NCI-H1092 treated with DMSO at 0.1 percent for 48 hours (cell line): ENCODE data around the gene ST6GAL2.
A peak's percentile ranks its signal among the peaks of the same experiment; 100 is the strongest.

Source experiments
- DNase-seq: peaks from one replicate; lab custom pipeline; 2025; lab: John Stamatoyannopoulos, UW

Gene ST6GAL2

DNA sequence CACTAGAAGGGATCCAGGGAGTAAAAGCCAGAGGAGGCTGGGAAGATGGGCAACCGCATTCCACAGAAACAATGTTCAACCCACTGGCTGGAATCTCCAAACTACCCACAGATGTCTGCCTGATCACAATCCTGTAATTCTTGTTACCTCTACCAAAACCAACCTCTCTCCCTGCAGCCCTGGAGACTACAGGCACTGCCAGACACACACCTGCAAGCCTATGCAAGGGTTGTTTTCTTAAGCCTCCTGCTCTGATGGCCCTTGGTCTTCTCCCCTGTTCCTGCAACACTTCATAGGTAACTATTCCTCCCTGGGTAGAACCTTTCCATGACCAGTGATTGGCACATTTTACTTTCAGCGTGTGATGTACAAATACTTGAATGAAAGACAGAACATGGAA is 21.9 kb downstream of the ST6GAL2 start:
- DNase-seq = no peak

DNA sequence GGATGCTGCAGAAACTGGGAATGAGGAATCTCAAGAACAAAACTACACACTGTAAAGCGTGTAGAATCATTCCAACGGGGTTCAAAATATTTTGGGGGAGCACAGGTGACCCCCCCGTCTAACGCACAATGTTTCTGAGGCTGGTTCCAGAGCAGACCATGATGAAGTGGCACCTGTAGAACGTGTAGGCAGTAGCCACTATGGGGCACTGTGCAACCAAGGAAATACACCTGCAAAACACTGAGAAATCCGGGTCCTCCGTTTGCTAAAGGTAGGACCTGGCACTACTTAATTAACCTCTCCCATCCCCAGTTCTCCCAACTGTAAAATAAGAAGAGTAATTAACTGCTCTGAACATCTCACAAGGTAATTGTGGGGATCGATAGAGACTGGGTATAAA is 22.6 kb downstream of the ST6GAL2 start:
- no peak for DNase-seq

DNA sequence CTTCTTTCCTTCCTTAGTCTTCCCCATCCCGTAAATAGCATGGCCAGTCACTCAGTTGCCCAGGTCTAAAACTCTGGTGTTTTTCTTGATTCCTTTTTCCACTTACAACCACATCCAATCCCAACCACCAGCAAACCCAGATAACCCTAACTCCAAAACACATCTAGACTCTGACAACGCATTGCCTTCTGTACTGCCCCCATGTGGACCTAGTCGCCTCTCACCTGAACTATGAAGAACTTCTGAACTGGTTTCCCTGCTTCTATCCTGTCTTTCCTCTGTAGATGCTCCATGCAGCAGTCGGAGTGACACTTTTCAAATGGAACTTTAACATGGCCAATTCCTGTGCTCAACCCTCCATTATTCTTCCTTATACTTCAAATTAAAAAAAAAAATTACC is 26.5 kb downstream of the ST6GAL2 start:
- no peak for DNase-seq

DNA sequence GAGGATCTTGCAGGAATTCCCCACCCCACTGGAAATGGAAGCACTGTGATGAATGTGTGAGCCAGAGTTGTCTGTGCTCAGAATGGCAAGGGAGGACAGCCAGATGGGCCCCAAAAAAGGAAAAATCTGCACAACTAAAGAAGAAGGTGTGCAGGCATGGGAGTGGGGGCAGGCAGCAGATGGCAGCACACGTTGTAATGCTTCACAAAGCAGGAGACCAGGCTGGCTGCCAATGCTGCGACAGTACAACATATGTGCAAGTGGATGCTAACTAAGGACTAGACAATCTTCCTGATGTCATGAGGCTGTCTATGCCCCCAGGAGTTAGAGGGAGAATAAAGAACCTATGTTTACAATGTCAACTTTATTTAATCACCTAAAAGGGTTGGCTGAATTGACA is 27.2 kb downstream of the ST6GAL2 start:
- DNase-seq = no peak

DNA sequence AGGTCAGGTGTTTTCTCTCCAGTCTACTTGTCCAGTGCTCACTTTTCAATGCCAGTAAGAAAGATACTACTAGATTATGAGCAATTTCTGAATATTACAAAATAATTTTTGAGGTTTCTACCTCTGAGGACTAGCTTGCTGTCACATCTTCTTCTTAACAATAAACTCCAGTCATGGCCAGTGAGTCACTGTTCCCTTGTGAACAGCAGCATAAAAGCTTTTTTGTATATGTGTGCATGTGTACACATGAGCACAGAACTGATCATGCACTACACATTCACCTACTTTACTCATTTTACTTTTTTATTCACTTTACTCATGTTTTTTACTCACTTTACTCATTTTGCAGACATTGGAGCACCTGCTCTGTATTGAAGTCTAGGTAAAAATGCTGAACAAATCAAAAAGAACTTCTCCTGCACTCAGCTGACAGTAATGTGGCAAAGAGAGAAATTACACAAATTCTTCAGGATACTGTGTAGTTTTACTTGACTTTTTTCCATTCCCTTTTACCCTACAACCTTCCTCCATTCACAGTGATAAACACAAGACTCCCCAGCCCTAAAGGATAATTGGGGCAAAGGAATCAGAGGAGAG is 28.0 kb downstream of the ST6GAL2 start:
- DNase-seq = no peak

DNA sequence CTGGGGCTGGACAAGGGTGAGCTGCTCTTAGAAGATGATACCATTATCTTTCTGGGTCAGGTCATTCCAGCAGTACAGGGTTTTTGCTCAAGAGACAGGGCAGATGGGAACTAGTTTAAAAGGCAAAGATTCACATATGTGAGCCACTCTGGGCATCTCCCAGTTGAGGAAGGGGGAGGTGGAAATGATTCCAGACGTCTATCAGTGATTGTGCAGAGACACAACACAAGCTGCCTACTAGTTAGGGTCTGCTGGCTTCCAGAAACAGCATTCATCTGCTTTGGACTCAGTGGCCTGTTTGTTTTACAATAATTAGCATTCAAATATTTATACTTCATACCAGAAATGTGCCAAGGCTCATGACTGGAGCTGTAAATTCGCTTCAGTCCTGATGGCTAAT is 32.3 kb downstream of the ST6GAL2 start:
- no peak for DNase-seq

DNA sequence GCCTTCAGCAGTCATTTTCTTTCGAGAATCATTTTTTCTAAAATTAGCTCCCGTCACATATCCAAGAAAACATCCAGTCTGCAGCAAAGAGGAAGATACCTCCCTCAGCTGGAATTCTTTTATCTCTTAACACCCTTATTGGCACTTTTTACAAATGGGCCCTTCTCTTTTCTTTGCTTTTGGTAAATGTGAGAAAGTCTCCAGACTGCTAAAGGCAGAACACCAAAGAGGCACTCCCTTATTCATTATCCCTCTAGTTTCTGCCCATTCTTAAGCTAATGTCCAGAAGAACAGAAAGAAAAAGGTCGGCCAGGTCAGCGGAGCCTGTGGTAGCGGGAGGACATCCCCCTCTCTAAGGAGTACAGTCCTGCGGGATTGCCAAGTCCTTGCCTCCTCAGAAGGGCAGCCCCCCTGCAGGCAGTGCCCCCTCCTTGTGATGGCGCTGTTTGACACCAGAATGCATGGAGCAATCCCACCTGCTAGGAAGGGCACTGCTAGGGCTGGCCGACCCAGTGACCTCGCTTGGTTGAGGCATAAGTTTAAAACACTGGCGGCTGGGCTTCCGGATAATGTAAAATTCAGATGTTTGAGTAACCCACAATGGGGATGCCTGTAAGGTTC is 34.0 kb downstream of the ST6GAL2 start:
- DNase-seq = no peak

DNA sequence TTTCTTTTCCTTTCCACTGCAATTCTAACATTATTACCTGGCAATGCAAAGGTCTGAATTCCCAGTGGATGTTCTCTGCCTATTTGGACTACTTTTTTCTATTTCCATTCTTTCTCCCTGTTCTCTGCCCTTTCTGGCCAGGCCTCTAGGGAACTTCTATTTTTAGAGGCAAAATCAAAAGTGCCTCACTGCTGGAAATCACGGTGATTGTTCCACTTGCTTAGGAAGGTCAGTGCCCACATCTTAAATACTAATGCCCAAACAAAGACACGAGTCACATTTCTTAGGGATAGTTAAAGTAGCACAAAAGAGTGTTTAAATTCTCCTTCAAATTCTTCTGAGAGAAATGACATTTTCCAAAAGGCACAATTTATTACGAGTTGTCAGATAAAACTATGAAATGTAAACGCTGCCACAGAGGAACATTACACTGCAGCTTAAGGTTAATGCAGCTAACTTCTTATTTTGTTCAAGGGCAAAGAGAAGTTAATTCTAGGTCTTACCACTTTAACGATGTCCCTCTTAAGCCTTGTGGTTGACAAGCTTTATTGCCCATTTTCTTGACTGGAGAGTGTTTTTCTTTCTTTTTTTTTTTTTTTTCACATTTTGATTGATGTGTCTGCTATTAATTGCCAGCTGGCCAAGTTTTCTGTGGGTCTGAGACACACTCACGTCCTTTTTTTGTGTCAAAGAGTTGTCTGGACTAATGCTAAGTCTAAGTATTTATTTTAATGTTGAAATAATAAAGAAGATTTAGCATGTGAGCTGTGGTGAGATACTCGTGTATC is 34.7 kb downstream of the ST6GAL2 start:
- no peak for DNase-seq

DNA sequence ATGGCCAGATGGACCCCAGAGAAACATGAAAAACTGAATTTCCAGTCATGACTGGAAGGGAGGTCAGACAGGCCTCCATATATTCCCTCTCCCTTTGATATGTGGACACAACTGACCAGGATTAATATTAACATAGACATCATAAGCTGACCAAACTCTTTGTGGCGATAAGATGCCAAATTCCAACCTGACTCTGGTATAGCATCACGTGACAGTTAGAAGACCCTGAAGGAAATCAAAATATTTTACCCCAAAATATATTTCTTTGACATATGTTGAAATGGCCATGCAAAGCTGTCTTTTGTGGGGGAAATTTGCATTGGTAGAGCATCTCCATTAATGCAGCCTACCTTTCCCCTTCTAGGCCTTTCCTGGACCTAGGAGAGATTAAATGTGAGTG is 36.7 kb downstream of the ST6GAL2 start:
- DNase-seq = no peak

DNA sequence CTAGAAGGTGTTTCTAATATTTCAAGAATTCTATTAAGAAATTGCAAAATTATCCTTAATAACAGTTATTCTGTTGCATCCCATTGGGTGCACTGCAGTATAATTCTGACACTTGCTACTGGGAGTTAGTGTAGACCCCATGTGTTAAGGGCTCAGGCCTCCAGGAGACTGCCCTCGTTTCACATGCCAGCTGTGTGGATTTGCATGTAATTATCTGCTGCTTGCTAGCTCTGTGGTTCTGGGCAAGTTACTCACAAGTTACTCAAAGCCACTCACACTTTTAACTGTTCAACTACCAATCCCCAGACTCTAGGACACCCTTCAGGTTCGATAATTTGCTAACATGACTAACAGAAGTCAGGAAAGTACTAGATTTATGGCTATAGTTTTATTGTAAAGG is 38.6 kb downstream of the ST6GAL2 start:
- no peak for DNase-seq

DNA sequence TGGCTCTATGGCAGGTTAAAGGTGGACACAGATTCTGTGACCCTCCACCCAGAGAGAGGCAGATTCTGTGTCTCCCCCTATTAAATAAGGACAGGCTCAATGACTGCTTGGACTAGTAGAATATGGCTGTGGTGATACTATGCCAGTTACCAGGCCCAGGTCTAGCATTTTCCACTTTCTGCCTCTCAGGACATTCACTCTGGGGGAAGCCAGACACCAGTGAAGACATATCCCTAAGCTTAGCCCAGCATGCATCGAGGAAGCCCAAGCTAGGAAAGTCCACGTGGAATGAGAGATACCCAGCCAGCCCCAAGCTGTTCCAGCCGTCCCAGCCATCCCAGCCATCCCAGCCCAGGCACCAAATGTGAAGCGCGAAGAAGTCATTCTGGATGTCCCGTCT is 40.3 kb downstream of the ST6GAL2 start:
- DNase-seq = no peak

DNA sequence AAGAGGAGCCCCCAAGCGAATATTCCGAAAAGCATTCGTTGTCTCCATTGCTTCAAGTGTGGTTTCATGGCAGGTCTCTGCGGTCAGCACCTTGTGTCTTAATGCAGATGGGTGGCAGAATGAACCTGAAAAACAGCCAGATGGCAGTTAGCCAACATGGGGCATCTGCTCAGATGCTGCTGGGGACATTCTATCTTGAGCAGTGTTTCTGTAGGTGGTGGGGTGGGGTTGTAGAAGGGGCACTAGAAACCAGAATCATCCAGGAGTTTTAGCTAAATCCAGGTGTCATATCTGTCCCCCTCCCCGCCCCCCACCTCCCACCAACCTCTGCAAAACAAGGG is 42.1 kb downstream of the ST6GAL2 start:
- peak; percentile 47 for DNase-seq

DNA sequence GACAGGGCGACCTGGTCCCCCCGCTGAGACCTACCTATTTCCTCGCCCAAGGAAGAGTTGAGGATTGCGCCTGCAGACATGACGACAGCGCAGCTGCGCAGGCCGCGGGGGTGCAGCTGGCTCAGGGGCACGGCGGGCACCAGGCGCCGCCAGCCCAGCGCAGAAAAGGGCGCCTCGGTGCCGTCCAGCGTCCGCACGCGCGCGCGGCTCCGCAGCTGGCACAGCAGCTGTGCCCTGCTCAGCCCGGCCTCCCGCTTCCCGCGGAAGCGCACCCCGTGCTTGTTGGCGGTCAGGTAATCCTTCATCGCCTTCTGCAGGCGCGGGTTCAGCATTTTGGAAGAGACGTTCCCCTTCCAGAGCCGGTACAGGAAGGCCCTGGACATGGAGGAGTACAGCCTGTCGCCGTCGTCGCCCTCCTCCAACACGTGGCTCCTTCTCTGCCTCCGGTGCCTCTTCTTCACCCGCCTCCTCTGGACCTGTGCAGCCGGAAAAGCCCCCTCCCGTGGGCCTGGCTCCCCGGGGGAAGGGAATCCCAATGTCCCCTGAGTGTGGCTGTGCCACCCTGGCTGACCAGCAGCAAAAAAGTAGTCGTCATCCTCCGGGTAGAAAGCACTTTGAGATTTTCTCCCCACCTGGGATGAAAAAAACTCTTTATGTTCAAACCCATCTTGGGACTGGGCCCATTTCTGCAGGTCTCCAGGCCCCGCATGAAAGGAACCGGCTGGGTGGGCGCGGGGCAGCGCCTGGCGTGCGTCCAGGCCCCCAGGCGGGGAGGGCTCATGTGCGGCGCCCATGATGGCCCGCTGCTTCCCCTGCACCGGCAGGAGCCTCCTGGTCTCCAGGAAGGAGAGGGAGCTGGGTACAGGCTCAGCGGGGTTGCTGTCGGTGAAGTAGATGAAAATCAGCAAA is 42.7 kb downstream of the ST6GAL2 start:
- DNase-seq = peak; percentile 47

DNA sequence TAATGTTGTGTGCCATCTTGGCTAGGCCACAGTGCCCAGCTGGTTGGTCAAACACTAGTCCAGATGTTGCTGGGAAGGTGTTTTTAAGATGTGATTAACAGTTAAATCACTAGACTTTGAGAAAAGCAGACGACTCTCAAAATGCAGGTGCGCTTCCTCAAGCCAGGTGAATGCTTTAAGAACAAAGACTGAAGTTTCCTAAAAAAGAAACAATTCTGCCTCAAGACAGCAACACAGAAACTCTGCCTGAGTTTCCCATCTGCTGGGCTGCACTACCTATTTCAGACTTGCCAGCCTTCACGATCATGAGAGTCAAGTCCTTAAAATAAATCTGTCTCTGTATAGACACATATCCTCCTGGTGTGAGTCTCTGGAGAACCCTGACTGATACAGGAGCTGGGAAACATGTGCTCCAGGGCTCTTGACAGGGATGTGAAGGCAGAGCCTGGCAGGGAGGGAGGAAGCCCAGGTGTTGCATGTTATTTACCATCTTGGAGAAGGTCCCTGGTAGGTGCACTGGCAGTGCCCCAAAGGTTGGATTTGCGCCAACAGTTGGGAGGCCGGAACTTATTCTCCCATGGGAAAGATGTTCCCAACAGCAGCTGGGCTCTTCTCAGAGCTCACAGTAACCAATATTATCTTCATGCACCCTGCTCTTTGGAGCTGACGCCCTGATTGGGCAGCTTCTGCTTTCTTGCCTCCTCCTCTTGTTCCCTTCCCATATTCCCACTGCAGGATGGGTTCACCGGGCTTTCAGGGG is 43.9 kb downstream of the ST6GAL2 start:
- peak; percentile 74 for DNase-seq

DNA sequence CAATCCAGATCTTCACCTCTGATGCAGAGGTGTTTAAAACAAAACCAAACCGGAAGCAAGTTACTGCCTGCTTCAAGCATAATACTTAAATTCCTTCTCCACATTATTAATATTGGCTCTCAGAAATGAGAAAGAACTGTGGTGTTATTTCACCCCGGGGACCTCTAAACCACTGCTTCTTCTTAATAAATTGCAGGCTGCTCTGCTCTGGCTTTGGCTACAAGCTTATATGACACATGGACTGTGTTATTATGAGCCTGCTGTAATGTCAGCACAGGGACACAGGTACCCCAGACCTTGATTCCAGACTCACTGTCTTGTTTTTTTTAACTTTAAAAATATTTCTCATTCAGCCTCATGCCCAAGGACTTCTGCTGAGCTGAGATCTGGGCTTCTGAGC is 45.1 kb downstream of the ST6GAL2 start:
- no peak for DNase-seq

DNA sequence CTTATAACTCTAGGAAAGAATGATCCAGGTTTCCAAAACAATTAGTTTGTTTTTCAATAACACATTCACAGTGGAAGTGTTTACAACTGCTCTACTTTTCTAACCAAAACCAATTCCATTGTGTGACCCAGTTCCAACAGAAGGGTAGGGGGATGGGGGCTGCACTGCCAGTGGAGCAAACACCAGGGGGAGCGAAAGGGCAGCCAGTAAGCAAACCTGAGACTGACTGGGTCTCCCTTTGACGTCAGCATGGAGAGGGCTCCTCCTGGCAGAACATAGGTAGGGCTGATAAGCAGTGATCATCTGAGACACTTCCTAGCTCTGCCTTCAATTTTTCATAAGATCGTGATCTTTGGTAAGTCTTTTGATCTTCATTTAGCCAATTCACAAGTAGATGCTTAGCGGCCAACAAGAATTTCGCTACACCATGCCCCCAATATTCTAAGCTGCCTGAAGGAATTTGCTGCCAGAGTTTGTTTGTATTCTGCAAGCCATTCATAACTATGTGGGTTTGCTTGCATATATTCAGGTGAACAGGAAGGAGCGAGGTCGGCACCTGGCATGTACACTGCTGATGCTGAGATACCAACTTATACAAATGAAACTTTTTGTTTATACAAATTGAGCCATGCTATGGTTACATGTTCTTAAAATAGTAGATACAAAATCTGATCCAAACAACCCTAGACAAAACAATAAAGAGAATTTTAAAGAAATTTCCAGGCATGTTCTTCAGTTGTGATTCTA is 45.9 kb downstream of the ST6GAL2 start:
- peak; percentile 49 for DNase-seq

DNA sequence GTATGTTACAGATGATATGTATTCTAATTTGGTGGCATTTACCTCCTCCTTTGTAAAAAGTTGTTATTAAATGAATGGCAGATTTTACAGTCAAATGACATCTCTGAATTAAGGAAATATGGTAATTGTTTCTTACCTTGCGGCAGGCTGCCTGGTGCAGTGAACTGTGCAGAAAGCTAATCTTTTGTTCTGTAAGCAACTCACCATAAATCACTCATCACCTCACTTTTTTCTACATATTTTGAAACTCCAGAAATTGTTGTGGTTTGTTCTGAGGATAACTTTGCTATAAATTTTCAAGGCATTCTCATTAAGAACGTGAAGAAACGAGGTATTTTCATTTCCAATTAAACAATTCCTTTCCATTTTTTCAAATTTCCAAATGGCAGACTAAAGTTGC is 52.7 kb downstream of the ST6GAL2 start:
- DNase-seq = no peak

DNA sequence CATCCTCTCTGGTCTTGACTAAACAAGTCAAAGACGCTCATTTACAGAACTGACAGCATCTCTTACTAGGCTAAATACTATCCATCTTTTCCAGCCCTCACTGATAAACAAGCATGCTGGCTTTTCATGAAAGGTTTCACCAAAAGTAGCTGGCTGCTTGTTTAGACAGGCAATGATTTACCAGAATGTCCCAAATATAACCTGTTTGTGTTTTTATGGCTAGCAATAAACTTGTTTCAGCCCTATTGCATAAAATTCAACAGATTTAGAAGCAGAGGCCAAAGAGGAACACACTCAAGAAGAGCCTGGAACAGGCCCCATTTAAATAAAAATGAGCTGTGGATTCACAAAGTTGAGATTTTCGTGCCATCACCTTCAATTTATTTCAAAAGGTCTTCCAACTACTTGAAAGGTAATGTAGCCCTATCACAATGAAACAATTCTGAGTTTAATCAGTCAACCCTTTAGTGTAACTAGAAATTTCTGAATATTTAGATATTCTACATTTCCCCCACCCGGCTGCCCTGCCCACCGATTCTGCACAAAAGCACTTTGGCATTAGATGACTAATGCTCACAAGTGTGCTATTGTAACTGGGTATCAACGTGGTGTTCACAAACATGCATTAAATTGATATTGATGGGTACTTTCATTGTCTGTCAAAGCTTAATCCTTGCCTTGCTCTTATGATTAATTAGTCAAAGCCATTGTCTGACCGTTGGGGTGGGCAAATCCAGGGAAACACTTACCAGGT is 54.0 kb downstream of the ST6GAL2 start:
- DNase-seq = no peak

DNA sequence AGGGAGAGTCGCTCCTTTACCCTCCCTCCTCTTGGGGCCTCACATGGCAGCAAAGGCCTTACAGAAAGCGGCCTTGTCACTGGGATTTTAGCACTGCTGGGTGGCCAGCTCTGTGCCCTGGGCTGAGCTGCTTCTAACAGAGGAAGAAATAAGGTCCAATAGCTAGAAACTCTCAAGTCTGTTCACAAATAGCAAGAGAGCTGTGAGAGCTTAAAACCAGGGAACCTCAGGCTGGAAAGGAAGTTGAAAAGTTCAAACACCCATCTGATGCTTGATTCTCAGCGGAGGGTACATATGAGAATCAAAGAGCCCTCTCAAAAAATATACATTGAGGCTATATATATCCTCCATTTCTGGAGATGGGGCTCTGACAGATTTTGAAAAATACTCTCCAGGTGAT is 54.7 kb downstream of the ST6GAL2 start:
- DNase-seq = no peak

DNA sequence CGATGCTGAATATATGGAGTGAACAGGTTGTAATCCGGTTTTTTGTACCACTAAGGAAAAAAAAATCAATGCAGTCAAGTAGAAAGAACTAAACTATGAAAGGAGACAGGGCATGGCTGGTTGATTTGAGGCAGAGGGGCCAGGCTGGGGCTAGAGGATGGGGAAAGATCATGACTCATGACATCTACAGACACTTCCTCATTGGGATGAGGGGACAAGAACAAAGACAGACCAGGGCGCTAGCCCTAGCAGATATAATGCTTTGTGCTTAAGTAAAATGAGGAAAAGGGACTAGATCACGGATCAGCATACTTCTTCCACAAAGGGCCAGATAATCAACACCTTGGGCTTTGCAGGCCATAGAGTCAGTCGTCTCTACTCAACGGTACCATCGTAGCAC is 55.8 kb downstream of the ST6GAL2 start:
- no peak for DNase-seq
